GM19023 (cell line): ENCODE data around the gene MSRB1.

ENCODE experiments used
- ATAC-seq: cut with Tn5 transposase; IDR thresholded peaks from one replicate; pipeline ENCODE4 v1.9.1; 2021; ENCODE audit warnings: mild to moderate bottlenecking, moderate library complexity; ENCODE audit not compliant: unreplicated experiment

Gene MSRB1

DNA sequence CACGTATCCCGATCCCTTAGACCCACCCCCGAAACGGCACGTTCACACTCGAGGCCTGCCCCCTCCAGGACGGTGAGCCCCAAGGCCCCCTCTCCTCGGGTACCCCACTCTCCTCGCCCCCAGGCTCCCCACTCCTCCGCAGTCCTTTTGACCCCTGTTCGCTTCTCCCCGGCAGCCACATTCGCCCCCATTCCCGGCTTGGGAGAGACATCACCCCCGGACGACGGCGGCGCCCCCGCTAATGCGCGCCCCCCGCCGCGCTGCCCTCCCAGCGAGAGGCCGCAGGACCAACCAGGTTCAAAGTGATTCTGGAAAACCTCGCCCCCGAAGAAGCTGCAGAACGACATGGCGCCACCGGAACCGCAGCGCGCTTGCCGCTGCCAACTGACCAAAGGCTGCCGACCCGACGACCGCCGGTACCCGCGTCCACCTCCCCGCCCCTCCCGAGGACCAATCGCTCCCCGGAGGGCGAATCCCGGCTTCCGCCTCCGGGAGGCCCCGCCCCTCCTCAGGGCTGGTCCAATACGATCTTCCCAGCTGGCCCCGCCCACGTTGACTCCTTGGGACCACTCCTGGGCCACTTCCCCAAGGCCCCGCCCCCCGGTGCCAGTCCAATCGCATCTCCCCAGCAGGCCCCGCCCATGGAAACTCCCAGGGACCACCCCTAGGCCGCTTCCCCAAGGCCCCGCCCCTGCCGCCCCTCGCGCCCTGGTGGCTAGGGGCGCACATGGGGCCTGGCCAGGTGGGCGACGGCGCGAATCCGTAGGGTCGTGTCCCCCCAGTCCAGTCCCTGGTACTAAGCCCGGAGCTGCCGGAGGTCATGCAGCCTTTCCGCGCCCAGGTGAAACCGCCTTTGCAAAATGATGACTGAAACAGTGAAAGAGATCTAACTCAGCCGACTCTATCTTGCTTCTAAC, at the start of gene MSRB1:
Gene MSRB1 (minus strand): TSS at position 390 of the 917 bp plus-strand sequence. CDS start 43 bp downstream, at position 347.
- peak; percentile 94 for ATAC-seq

DNA sequence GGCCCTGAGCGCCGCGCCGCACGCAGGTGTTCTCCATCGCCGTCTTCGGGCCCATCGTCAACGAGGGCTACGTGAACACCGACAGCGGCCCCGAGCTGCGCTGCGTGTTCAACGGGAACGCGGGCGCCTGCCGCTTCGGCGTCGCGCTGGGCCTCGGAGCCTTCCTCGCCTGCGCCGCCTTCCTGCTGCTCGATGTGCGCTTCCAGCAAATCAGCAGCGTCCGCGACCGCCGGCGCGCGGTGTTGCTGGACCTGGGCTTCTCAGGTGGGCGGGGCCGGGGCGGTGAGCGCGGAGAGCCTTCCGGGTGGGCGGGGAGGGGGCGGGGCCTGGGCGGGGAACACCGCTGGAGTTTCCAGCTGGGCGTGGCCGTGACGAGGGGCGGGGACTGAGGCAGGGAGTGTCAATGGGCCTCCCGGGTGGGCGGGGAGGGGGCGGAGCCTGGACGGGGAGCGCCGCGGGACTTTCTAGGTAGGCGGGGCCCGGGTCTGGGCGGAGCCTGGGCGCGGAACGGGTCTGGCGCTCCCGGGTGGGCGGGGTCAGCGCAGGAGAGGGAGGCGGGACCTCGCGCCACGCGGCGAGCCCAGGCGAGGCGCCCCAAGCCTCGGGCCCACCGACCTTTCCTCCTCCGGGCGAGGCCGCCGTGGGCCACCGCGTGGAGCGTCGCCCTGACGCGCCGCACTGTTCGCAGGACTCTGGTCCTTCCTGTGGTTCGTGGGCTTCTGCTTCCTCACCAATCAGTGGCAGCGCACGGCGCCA, 49.1 kb upstream of the MSRB1 start:
- peak; percentile 51 for ATAC-seq

DNA sequence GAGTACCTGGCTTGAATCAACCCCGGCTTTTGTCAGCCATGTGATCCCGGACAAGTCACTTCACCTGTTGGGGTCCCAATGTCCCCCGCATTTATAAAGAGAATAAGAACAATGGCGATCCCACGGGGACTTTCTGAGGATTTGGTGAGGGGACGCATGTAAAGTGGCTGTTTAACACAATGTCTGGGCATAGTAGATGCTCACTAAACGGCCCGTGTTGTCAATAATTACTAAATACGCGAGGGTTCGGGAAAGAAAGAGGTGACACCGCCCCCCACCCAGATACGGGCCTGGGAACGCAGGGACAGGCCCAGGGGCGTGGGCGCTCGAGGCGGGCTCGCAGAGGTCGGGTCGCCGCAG, 48.6 kb upstream of the MSRB1 start:
- no peak for ATAC-seq

DNA sequence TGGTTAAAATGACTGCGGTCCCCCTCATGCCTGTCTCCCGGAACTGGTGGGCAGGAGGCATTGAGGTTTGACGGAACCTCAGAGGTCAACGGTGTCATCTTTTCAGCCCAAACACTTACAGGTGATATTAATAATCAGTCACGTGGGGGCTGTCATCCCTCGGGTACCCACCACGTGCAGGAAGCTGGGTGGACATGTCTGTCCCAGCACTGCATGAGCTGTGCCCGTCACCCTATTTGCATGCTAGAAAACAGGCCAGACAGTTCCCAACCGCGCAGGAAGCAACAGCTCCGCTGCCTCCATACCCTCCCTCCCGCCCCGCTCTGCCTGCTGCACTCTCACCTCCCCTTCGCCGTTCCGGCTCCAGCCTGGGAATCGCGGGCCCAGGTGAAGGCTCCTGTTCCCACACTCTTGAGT, 48.1 kb upstream of the MSRB1 start:
- ATAC-seq: no peak

DNA sequence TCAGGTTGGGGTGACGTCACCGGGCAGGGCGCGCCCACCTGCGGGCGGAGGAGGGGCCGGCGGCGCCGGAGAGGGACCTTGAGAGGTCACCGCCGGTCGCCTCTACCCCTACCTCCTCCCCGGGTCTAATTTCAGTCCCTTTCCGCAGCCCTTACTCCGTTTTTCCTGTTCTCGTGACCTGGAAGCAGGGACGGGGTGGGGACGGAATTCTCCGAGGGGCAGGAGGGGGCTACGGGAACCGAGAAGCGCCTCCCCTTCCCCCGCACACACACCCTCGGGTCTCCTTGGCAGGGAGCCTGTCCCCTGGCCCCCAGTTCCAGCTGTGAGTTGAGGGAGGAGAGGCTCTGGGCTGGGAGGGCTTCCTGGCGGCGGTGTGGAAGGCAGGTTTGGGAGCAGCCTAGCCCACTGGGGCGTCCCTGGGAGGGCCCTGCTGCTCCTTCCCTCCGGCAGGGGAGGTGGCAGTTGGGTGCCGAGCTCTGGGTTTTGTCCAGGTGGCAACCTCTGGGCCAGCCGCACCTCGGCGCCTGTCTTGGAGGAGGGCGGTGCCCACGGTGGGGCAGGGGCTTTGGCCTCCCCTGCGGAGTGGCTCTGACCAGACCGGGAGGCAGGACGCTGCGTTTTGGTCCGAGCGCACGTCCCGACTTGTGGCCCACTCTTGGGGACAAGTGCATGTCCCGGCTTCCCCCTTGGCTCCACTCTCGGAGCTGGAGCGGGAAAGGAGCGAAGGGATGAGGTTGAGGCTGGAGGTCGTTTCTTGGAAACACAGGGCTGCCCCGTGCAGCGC, 47.5 kb upstream of the MSRB1 start:
- ATAC-seq: no peak

GRCh38 chr16:1990101-1990350, 47.0 kb upstream of the MSRB1 start:
- no peak for ATAC-seq

GRCh38 chr16:1989209-1990100, 46.5 kb upstream of the MSRB1 start, which contains the start of gene SYNGR3:
TSS of gene SYNGR3 (plus strand) at chr16:1989970. CDS start at chr16:1990103, 133 bp downstream.
- ATAC-seq: no peak

DNA sequence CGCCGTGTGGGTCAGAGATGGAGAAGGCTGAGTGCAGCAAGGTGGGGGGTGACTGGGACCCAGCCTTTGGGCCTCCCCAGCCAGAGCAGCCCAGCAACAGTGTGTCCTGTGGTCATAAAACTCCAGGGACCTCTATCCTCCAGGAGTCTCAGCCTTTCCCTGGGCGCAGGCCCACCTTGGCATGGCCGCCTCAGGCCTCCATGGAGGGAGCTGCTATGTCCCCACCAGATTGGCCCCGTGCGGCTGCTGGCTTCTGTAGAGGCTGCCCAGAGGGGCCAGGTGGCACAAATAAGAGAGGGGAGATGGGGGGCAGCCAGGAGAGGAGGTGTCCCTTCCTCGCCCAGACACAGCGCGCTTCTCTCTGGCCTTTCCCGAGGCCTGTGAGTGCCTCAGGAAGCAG, 44.2 kb upstream of the MSRB1 start:
- no peak for ATAC-seq

GRCh38 chr16:1985466-1986150, 42.6 kb upstream of the MSRB1 start:
- ATAC-seq: no peak

DNA sequence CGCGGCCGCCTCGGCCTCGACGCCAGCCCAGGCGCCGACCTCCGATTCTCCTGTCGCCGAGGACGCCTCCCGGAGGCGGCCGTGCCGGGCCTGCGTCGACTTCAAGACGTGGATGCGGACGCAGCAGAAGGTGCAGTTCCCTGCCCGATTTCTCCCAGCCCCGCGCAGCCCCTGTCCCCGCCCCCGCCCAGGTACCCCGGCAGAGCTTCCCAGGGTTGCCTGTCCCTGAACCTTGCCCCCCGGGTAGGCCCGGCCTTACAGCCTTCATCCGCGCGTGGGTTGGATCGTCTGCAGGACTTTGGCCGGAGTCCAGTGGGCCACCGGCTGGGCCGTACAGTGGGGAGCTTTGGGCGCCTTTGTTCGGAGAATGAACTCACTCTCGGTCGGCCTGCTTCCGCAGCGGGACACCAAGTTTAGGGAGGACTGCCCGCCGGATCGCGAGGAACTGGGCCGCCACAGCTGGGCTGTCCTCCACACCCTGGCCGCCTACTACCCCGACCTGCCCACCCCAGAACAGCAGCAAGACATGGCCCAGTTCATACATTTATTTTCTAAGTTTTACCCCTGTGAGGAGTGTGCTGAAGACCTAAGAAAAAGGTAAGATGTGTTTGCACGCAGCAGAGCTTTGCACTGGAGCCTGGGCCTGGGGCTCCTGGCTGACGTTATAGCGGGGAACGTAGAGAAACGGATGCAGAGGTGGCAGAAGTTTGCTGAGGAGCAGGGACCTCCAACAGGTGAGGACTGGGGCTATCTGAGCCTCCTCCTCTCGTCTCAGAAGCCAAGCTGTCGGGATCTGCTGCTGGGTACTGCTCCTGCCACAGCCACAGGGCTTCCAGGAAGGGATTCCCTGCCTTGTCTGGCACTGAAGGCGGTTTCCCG, 41.6 kb upstream of the MSRB1 start:
- ATAC-seq: peak; percentile 5

DNA sequence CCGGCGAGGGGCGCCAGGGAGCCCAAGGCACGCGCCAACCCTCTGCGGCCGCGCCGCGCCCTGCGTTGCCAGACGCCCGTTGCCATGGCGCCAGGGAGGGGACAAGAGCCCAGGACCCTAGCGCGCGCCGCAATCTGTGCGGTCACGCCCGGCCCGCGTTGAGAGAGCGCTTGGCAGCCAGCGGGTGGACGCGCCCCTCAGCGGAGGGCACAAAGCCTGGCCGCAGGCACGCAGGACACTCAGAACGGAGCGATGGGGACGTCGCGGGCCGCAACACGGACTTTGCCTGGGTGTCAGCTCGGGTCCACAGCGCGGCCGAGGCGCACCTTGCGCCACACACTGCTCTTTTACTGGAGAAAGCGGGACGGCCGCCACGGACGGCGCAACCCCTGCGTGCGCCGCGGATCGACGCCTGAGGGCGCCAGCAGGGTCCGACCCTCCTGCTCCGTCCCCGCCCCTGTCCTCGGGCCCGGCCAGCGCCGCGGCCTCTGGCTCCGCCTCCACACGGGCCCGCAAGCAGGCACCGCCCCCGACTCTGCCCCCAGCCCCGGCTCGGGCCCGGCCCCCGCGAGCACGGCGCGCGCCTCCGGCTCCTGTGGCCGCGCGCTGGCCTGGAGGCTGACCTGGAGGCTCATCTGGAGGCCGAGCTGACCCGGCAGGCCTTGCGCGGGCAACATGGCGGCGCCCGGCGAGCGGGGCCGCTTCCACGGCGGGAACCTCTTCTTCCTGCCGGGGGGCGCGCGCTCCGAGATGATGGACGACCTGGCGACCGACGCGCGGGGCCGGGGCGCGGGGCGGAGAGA, 40.7 kb upstream of the MSRB1 start, which contains the start of gene GFER:
Gene GFER (plus strand): TSS at position 650 of the 803 bp plus-strand sequence. CDS start 26 bp downstream, at position 676.
- peak; percentile 74 for ATAC-seq

- ATAC-seq: no peak
Observed at GRCh38 chr16:1982991-1983543, 40.1 kb upstream of the MSRB1 start.

GRCh38 chr16:1982013-1982433, 39.0 kb upstream of the MSRB1 start:
- ATAC-seq: no peak

DNA sequence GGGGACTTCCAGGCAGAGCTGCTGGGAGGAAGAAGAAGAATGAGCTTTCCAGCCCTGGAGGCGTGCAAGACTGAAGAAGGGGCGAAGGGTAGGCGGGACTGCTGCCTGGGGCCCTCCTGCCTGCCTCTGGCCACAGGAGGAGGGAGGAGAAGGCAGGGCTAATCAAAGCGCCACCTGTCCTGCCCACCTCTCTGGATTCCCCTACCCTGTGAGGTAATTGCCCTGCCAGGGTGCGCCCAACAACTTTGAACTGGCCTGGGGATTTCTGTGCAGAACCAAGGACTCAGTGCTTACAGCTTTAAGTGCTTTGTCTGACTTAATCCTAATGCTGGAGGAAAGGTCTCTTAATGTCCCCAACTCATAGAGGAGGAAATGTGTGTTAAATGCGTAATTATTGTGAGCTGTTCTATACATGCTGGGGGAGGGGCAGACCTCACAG, 38.4 kb upstream of the MSRB1 start, which contains the start of gene NOXO1:
Gene NOXO1 (minus strand): TSS at position 72 of the 439 bp plus-strand sequence. CDS start 290 bp downstream, outside the sequence.
- no peak for ATAC-seq

DNA sequence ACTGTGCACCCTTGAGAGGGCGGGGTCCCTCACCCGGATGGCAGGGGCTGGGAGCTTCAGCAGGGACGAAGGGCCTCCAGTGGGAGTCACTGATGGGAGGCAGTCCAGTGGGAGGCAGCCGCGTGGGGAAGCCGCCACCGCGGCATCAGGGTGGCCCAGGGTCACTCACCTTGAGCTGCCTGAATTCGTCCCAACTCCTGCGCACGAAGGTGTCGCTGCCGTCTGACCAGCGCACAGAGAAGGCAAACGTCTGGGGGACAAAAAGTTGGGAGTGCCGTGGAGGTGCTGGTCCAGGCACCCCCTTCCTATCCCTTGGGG, 37.7 kb upstream of the MSRB1 start:
- no peak for ATAC-seq

DNA sequence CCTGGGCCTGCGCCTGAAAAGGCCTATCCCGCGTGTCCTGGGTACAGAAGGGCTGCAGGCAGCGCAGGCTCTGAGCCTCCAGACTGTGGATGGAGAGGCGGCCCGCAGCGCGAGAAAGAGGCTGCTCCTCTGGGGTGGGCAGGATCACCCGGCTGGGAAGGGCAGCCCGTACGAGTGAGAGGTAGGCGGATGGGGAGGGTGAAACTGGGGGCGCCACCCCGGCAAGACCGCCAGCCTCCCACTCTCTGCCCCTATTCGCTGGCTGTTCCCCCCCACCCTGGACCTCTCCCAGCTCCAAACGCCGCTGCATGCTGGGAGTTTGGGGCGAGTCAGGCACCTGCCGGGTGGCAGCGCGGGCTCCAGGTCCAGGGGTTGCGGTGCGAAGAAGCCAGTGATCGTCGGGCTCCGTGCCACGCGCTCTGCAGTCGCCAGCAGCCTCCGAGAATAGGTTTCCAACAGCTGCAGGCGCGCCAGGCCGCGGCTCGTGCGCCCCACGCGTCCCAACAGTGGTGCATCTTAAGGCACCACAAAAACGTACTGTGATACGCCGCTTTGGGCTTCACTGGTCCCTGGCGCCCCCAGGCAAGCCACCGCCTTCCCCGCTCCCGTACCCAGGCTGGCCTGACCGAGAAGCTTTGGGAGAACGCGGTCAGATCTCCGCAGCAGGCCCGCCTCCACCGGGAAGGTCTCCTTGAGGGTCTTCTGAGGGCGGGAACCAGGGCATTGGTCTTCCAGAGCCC, 37.2 kb upstream of the MSRB1 start:
- ATAC-seq: no peak
